GM18502 (cell line): ENCODE results near the gene TAB2.
"Not testable (repeated sequence)": the region's sequence is repeated elsewhere in the genome, so short reads cannot be mapped to it uniquely, and the experiment has no call there.

Source experiments
- ATAC-seq: cut with Tn5 transposase; IDR thresholded peaks from one replicate; pipeline ENCODE4 v1.9.1; 2021; ENCODE audit warnings: mild to moderate bottlenecking; ENCODE audit not compliant: unreplicated experiment, poor library complexity

Gene TAB2

DNA sequence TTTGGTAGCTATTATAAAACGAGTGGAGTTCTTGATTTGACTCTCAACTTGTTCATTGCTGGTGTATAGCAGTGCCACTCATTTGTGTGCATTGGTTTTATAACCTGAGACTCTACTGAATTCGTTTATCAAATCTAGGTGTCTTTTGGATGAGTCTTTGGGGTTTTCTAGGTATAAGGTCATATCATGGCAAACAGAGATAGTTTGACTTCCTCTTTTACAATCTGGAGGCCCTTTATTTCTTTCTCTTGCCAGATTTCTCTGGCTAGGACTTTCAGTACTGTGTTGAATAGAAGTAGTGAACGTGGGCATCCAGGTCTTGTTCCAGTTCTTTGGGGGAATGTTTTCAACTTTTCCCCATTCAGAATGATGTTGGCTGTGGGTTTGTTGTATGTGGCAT, 121.3 kb downstream of the TAB2 start:
- ATAC-seq = no peak

GRCh38 chr6:149439626-149440025, 122.1 kb downstream of the TAB2 start:
- ATAC-seq = no peak

DNA sequence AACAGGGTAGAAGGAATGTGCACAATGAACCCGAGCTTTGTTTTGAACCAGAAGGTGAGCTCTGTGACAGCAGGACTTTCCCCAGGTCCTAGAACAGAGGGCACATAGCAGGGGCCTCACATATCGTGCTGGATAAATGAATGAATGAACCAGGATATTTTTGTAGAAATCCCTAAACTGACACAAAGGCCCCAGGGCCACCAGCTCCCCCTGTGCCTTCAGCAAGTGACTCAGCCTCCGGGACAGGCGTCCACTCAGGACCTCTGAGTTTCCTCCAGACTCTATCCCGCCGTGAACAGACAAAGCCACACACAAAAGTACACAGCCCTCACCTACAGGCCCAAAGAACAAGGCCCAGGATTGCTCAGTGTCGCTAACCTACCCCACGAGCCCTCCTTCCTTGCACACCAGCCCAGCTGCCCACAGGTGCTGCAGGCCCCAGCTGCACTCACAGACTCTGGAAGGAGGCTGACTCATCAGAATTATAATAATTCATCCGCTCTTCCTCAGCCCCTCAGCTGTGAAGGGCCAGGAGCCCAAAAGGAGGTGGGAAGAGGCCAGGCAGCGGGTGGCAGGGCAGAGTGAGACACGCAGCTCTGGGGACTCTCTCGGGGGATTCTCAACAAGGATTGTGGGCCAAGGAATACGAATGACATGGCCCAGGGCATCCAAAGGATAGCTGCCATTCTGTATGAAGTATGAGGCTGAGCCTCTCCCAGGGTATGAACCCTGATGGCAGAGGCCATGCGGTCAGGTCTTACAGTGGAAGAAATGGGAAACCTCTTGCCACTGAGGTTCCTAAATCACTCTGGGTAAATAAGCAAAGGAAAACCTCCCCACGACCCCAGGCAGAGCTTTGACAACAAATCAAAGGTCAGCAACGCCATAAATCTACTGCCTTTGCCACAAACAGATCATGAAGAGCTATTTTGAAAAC, 123.5 kb downstream of the TAB2 start:
- no peak for ATAC-seq

DNA sequence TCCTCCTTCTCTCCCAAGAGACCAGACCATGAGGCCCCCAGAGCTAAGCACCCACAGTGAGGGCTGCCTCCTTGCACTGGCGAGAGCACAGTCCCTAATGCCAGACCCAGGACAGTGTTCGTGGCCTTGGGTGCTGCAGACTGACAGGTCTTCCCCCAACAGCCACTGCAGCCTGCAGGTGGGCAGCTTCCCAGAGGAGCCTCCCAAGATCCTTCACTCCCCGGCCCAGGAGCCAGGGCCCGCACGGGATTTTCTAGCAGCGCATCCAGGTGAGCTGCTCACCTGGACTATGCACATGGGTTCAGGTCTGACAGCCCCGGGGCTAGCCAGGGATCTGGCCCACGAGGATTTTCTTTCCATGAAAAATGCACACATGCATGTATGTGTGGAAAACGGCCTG, 124.2 kb downstream of the TAB2 start:
- no peak for ATAC-seq

- ATAC-seq = no peak
These were observed 126.1 kb downstream of the TAB2 start for GRCh38 chr6:149443411-149444181.

- ATAC-seq = not testable (repeated sequence)
These were observed 127.0 kb downstream of the TAB2 start for GRCh38 chr6:149444360-149445094.

DNA sequence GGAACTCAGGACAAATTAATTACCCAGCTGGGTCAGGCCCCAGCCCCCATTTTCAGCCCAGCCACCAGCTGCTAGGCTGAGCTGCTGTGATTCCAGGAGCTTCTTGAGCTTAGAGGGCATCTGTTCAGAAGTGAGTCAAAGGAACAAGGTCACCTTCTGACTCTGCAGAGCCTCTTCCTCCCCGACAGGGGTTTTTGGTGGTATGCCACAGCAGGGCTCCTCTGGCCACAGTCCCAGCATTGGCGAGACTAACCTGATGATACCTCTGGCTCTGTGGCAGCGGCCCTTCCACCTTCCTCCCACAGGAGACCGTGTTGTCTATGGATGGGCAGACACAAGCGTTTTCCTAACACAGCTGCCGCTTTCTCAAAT, 127.6 kb downstream of the TAB2 start:
- ATAC-seq = no peak

GRCh38 chr6:149445573-149445972, 128.1 kb downstream of the TAB2 start:
- ATAC-seq = no peak

DNA sequence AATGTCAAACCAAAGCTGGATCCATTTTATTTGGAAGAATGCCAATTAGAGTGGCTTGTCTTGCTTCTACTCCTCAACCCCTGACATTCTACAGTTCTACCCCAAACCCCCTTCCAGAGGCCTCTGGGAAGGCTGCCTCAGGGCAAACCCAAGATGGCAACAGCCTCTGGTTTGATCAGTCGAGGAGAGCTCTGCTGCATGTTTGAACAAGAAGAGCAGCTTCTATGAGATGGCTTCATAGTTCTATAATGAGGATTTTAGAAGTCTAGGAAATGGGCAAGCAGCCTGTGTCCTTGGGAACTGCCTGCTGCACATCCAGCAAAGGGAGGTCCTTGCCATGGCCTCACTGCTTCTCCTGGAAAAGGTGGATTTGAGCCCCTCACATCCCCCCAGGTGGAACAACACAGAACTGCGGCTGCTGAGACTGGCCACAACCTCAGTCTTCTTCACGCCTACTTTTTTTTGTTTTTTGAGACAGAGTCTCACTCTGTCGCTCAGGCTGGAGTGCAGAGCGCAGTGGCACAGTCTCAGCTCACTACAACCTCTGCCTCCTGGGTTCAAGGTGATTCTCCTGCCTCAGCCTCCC, 129.4 kb downstream of the TAB2 start:
- ATAC-seq = no peak

- ATAC-seq = no peak
These were observed 131.4 kb downstream of the TAB2 start for GRCh38 chr6:149448821-149449453.

DNA sequence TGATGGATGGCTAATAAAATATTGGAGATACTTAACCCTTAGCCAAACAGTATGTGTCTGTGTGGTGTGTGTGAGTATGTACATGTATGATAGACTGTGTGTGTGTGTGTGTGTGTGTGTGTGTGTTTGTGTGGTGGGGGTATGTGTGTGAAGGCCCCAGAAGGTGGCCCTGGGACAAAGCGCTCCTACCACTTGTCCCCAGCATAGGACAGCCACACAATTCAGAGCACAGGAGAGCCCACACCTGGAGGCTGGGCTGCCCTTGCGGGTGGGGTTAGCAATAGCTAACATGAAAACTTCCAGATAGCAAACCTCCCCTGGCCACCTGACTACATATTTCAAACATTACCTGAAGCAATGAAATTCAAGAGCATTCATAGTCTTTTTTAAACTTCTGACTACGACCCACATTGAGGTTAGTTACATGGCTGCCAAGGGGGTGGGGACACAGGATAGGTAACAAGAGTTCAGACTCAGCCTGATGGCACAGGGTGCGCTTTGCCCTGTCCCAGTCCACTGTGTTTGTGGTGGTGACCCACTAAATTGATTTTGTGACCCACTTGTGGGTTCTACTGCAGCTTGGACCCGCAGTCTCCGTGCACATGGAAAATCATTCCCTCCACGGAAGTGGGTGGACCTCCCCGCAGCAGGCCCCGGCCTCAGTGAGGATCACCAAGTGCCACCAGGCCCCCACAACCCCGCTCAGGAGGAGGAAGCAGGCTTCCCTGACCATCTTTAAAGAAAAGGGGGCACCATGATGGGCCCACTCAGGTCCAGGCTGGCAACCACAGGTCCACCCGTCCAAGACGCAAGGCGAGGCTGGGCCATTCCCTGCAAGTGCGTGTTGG, 132.5 kb downstream of the TAB2 start:
- no peak for ATAC-seq

GRCh38 chr6:149450679-149451375, 133.3 kb downstream of the TAB2 start:
- ATAC-seq = no peak

DNA sequence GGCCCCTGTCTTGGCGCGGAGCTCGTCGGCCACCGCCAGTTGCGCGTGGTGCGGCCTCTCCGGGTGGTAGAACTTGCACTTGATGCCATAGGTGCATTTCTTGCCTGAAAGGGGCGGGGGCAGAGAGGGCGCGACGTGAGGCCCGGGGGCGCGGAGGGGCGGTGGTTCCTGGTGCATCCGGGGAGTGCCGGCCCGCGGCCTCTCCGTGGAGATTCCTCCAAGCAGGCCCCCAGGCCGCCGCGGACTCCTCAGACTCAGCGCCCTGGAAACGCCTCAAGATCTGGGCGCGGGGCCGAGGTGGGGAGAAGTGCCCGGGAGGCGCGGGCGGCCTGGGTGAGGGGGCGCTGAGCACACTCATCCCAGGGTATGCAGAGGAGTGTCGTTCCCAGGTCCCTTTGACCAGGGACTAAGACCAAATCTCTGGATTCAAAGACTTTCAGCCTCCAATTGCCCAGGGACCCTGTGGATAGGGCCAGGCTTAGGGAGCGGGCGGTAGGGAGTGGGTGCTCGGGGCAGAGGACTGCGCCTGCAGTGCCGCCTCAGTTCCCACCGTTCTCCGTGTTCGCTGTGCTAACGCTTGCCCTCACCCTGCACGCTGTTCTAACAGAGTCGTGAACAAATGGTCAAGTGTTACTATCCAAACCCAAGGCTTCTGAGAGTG, 134.0 kb downstream of the TAB2 start:
- no peak for ATAC-seq

DNA sequence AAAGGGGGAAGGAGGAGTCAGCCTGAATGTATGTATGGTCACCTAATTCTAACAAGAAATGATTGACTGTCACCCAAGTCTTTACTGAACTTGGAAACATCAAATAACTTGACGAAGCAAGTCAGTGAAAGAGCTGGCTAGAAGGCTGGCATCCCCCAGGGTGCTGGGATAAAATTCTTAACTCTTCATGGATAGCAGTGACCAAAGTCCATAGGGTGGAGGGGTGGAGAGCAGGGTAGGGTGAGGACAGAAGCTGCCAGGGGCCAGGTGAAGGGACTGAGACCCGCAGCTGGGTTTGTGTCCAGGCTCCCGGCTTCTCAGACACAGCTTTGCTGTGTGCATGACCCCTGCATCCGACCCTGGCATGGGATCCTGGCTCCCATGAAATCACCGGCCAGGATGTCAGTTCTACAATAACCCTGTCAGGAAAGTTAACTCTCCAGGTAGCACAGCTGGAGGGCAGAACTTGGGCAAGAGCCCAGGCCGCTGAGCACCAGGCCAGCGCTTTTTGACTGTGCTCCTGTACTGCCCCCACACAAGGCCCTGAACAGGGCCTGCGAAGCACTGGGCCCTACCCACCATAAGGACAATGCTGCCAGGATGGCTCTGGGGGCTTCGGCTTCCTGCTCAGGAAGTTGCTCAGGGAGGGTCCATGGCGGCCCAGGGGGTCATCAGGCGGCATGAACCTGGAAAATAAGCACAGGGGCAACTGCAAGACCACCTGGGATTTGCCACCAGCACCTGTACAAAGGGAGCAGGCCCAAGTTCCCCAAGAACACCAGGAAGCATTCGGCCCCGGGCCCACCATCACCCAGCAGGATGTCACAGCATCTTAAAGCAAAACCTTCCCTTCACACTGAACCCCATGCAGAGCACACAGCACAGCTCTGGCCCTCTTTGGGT, 134.8 kb downstream of the TAB2 start:
- no peak for ATAC-seq

DNA sequence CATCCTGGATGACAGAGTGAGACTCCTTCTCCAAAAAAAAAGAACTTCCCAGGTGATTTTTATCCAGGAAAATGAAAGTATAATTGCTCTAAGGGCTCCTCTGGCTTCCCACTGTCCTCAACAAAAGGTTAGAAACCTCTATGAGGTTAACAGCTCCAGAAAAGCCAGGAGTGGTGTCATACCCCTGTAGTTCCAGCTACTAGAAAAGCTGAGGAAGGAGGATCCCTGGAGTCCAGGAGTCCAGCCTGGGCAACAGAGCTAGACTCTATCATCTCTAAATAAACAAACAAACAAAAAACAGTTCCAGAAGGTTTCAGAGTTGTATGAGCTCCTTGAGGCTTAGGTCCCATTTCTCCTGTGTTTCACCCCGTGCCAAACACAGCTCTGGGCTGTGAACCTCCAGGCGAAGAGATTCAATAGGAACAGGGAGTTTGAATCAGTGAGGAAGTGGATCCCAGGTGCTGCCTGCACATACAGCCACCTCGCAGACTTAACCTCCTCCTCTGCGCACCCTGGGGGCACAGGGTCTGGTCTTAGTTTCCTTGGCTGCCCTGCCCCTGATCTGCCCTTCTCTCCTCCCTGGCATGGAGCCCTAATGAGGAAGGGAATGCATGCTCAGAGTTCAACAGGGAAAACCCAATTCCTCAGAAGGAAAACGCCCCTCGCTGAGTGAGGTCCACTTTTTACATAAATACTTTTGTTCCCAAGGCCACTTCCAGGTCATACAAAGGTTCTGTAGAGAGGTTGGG, 136.3 kb downstream of the TAB2 start:
- ATAC-seq = no peak

GRCh38 chr6:149454346-149454848, 136.9 kb downstream of the TAB2 start:
- no peak for ATAC-seq
